Subcutaneous adipose tissue (tissue), 4 donors: ENCODE data around the gene TSPAN4. TPM values are rescaled to one million over a fixed set of nuclear protein-coding genes. Genes with fewer than 3 reads are reported as not detected.

Experiments used
- total RNA-seq, 4 donors: library from RNA; depleted of rRNA; stranded (reverse); fragments of >200 nt; gene quantifications; one replicate each; pipeline ENCODE4 v1.1.0, GENCODE V29; 2016
- TF ChIP-seq, protein P1 (sequence below): fragments of 450-650 bp; IDR thresholded peaks from one replicate; pipeline ENCODE4 v1.5.1; 2016; ENCODE audit warnings: low read depth, mild to moderate bottlenecking, control low read depth, antibody characterized with exemption, moderate library complexity

TSPAN4 gene
- total RNA-seq, 4 donors from 2014 or later = 67.0 to 219 (median 185) TPM

DNA sequence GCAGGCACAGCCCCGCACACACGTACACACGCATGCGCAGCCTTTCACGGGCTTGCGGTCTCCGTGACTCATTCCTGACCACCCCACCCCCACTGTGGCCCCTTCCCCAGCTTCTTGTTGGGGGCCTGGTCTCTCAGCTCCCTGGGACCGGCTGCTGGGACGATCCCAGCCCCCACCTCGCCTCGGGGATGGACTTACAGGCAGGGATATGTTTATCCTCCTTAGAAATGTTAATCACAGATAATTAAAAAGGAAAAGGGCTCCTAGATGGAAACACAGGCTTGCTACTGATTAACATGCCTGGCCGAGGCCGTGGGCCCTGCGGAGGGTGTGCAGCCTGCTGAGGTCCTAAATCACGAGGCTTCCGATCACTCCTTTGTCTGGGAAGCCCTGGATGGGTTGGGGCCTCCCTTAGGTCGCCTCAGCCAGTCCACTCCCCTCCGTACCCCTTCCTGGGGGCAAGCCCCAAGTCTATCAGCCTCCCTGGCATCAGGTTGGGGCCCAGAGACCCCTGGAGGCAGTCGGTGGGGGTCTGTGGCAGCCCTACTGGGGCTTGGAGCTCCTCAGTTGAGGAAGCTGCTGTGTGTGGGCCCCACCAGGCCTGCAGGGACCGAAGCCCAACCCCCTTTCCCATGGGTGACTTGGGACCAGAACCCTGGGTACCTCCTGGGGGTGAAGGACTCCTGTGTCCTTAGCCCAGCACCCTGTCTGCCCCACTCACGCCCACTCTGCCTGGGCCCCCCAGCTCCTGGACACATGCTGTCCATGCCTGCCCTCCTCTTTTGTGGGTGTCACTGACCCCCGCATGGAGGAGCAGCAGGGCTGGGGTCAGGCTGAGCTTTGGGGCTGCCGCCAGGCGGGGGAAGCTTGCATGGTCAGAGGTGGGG, 20.6 kb downstream of the TSPAN4 start:
- TF ChIP-seq, protein P1, sequence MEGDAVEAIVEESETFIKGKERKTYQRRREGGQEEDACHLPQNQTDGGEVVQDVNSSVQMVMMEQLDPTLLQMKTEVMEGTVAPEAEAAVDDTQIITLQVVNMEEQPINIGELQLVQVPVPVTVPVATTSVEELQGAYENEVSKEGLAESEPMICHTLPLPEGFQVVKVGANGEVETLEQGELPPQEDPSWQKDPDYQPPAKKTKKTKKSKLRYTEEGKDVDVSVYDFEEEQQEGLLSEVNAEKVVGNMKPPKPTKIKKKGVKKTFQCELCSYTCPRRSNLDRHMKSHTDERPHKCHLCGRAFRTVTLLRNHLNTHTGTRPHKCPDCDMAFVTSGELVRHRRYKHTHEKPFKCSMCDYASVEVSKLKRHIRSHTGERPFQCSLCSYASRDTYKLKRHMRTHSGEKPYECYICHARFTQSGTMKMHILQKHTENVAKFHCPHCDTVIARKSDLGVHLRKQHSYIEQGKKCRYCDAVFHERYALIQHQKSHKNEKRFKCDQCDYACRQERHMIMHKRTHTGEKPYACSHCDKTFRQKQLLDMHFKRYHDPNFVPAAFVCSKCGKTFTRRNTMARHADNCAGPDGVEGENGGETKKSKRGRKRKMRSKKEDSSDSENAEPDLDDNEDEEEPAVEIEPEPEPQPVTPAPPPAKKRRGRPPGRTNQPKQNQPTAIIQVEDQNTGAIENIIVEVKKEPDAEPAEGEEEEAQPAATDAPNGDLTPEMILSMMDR = no peak

DNA sequence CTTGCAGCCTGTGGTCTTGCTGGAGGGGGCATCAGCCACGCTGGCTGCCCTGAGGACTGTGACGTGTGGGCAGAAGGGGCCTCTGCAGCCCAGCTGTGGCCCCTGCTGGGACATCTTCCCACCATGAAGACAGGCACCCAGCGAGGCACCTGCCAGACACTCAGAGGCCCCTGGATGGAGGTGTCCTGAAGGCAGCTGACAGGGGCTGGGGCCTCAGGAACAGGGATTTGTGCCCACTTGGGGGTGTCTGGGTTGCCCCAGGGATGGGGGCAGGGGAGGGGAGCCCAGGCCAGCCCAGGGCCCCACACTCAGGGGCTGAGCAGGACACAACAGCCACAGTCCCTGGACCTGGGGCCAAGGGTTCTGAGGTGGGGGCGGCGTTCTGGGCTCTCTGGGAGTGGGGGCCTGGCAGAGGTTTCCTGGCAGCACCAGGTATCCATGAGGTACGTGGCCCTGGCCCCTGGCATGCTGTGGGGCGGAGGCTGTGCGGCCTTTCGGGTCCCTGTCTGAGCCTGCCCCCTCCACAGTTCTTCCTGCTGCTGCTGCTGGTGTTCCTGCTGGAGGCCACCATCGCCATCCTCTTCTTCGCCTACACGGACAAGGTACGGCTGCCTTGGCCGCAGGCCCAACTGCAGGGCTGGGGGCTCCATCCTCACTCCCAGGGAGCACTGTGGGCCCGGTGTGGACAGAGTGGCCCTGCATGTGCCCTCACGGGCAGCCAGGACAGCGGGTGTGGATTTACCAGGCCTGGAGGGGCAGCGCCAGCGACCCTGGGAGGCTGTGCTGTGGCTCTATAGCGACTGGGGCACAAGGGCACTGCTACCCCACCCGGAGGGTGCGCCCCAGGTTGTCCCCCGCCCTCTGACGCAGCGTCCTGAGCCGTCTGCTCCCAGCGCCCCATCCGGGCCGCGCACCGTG, 21.5 kb downstream of the TSPAN4 start:
- TF ChIP-seq, protein P1 = no peak

DNA sequence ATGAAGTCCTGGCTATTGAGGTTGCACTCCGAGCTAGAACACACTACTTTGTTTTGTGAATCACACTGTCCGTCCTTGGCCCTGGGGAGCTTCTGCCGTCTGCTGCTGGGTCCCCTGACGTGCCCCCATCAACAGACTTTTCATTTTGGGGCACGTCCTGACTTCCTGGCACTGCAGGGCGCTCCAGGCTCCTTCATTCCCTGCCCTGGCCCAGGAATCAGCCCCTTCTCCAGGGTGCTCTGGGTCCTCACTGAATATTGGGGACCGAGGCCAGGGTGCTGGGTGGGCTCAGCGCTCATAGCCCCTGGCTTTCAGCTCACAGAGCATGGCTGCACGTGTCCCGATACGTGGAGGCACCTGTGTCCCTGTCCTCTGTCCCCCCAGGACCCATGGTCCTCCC, 22.2 kb downstream of the TSPAN4 start:
- TF ChIP-seq, protein P1 = no peak

DNA sequence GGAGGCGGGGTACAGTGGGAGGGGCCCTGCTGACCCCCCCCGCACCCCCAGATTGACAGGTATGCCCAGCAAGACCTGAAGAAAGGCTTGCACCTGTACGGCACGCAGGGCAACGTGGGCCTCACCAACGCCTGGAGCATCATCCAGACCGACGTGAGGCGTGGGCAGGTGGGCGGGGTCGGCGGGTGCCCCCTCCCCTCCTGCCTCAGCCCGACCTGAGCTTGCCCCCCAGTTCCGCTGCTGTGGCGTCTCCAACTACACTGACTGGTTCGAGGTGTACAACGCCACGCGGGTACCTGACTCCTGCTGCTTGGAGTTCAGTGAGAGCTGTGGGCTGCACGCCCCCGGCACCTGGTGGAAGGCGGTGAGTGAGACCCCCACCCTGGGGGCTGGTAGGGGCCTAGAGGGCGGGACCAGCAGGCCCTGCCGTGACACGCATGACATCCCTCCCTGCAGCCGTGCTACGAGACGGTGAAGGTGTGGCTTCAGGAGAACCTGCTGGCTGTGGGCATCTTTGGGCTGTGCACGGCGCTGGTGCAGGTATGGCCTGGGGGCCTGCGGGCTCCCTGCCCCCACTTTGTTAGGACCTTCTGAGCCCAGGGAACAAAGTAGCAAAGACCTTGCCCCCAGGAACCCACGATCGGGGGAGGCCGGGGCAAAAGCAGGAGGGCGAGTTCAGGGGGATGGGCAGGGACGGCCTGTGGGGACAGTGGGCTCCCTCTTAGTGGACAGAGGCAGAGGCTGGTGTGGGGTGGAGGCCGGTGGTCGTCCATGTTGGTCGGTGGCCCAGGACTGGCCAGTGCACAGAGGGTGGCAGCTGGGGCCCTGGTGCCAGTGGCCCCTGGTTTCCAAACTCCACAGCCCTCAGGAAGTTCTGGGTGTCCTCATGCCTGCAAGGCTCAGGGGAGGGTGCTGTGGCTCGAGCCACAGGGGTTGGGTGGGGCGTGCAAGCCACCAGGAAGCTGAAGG, 23.1 kb downstream of the TSPAN4 start:
- TF ChIP-seq, protein P1 = no peak

DNA sequence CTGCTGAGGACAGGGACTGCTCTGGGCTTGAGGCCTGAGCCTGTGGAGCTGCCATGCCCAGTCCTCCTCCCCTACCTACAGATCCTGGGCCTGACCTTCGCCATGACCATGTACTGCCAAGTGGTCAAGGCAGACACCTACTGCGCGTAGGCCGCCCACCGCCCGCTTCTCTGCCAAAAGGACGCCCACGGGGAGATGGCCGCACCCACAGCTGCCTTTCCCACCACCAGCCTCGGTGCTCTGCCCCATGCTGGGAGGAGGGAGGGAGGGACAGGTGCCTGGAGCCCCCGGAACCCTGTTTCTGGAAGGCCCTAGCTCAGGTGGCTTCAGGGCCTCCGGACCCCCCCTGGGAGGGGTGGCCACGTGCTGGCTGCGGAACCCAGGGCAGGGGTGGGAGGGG, 23.8 kb downstream of the TSPAN4 start:
- TF ChIP-seq, protein P1 = no peak

DNA sequence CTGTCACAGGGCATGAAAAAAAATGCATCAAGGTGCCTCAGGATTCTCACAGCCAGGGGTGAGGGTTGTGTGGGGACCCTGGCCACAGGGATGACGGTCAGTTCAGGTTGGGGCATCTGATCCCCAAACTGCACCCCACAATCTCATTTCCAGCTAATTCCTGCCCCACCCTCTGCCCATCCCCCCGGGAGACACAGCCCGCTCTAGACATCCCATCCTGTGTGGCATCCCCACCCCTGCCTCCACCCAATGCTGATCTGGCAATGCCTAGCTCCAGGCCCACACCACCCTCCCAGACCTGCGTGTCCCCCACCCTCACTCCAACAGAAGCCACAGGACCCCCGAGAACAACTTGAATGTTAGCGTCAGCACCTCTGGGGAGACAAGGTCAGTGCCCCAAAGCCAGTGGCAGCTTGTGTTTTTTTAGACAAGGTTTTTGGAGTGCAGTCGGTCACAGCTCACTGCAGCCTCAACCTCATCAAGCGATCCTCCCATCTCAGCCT, 25.3 kb downstream of the TSPAN4 start:
- TF ChIP-seq, protein P1 = no peak
